Measurements from ENCODE around the gene CUL4A.
"Not testable (repeated sequence)": the region's sequence is repeated elsewhere in the genome, so short reads cannot be mapped to it uniquely, and the experiment has no call there.

CUL4A gene

DNA sequence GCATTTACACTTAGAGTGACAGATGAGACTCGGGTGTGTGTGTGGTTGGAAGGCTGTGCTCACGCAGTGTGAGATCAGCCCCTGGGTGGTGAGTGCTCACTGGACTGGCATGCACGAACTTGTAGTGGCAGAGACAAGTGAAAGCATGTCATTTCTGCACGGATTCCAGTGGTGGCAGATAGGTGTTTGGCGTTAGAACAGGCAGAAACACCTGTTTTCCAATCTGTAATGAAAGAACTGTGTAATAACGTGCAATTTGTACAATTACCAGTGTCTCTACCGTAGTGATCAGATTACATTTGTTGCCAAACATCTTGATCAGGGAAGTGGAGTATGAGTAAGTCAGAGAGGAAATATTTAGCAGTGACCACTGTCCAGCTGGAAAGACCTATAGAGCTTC is 95.8 kb downstream of the CUL4A start:
- no peak for DNase-seq (ENCODE audit: low read depth)
- TF ChIP-seq, protein P1, sequence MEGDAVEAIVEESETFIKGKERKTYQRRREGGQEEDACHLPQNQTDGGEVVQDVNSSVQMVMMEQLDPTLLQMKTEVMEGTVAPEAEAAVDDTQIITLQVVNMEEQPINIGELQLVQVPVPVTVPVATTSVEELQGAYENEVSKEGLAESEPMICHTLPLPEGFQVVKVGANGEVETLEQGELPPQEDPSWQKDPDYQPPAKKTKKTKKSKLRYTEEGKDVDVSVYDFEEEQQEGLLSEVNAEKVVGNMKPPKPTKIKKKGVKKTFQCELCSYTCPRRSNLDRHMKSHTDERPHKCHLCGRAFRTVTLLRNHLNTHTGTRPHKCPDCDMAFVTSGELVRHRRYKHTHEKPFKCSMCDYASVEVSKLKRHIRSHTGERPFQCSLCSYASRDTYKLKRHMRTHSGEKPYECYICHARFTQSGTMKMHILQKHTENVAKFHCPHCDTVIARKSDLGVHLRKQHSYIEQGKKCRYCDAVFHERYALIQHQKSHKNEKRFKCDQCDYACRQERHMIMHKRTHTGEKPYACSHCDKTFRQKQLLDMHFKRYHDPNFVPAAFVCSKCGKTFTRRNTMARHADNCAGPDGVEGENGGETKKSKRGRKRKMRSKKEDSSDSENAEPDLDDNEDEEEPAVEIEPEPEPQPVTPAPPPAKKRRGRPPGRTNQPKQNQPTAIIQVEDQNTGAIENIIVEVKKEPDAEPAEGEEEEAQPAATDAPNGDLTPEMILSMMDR (IDR thresholded peaks at IDR 0.05; ENCODE audit: control insufficient read depth, extremely low read depth, insufficient read depth), result no peak
- no peak overlapping the region for H3K4me3 ChIP-seq (ENCODE audit: low read depth, low read length)

DNA sequence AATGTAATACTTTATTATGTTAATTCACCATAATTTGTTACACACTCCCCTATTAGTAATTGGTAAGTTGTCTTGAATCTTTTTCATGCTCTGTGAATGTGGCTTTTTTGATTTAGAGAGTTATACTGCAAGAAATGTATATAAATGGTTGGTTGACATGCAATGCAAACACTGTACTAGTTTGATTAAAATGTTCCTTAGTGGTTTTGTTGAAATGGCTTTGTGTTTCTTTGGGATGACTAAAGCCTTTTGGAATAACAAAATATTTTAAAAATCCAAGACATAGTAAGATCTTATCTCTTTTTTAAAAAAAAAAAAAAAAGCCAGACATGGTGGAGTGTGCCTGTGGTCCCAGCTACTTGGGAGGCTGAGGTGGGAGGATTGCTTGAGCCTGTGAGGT is 98.1 kb downstream of the CUL4A start:
- TF ChIP-seq, protein P1 (IDR thresholded peaks at IDR 0.05; ENCODE audit: control insufficient read depth, extremely low read depth, insufficient read depth), result no peak
- no peak for DNase-seq (ENCODE audit: low read depth)
- H3K4me3 ChIP-seq (ENCODE audit: low read depth, low read length), result no peak overlapping the region

DNA sequence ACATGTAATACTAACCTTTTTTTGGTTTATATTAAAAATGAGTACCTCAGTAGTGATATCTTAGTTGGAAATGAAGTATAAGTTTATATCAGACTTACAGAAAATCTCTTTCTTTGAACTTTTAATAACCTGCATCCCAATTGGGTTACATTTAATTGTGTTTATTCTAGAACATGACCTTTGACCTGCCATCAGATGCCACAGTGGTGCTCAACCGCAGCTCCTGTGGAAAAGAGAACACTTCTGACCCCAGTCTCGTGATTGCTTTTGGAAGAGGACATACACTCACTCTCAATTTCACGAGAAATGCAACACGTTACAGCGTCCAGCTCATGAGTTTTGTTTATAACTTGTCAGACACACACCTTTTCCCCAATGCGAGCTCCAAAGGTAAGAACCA is 100.1 kb downstream of the CUL4A start:
- no peak for DNase-seq (ENCODE audit: low read depth)
- TF ChIP-seq, protein P1 (IDR thresholded peaks at IDR 0.05; ENCODE audit: control insufficient read depth, extremely low read depth, insufficient read depth), result no peak
- H3K4me3 ChIP-seq (ENCODE audit: low read depth, low read length), result no peak overlapping the region

DNA sequence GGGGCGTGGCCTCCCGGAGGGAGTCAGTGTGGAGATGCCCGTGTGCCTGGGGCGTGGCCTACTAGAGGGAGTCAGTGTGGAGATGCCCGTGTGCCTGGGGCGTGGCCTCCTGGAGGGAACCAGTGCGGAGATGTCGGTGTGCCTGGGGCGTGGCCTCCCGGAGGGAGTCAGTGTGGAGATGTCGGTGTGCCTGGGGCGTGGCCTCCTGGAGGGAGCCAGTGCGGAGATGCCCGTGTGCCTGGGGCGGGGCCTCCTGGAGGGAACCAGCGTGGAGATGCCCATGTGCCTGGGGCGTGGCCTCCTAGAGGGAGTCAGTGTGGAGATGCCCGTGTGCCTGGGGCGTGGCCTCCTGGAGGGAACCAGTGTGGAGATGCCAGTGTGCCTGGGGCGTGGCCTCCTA is 104.7 kb downstream of the CUL4A start:
- peak; percentile 10 for DNase-seq (ENCODE audit: low read depth)
- not testable (repeated sequence) for H3K4me3 ChIP-seq (ENCODE audit: low read depth, low read length)

DNA sequence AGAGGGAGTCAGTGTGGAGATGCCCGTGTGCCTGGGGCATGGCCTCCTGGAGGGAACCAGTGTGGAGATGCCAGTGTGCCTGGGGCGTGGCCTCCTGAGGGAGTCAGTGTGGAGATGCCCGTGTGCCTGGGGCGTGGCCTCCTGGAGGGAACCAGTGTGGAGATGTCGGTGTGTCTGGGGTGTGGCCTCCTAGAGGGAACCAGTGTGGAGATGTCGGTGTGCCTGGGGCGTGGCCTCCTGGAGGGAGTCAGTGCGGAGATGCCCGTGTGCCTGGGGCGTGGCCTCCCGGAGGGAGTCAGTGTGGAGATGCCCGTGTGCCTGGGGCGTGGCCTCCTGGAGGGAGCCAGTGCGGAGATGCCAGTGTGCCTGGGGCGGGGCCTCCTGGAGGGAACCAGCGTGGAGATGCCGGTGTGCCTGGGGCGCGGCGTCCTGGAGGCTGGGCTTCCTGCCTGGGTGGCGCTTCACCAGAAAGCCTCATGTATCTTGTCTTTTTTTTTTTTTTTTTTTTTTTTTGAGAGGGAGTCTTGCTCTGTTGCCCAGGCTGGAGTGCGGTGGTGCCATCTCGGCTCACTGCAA is 105.6 kb downstream of the CUL4A start:
- peak; percentile 63 for DNase-seq (ENCODE audit: low read depth)
- not testable (repeated sequence) for H3K4me3 ChIP-seq (ENCODE audit: low read depth, low read length)

DNA sequence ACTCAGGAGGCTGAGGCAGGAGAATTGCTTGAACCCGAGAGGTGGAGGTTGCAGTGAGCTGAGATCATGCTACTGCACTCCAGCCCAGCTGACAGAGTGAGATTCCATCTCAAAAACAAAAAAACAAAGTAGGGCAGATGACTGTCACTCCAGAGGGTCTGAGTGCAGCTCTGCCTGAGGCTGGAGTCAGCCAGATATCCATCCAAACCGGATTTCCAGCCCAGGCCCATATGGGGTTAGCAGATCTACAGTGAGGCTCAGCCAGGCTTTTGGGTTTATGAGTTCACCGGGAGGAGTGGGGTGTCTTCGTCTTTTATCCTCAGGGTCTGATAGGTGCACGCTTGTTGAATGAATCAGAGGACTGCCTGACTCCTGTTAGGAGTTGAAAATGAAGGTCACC is 106.6 kb downstream of the CUL4A start:
- no peak for DNase-seq (ENCODE audit: low read depth)
- TF ChIP-seq, protein P1 (IDR thresholded peaks at IDR 0.05; ENCODE audit: control insufficient read depth, extremely low read depth, insufficient read depth), result no peak
- no peak overlapping the region for H3K4me3 ChIP-seq (ENCODE audit: low read depth, low read length)
